Measurements from ENCODE around the gene FYN.

DNA sequence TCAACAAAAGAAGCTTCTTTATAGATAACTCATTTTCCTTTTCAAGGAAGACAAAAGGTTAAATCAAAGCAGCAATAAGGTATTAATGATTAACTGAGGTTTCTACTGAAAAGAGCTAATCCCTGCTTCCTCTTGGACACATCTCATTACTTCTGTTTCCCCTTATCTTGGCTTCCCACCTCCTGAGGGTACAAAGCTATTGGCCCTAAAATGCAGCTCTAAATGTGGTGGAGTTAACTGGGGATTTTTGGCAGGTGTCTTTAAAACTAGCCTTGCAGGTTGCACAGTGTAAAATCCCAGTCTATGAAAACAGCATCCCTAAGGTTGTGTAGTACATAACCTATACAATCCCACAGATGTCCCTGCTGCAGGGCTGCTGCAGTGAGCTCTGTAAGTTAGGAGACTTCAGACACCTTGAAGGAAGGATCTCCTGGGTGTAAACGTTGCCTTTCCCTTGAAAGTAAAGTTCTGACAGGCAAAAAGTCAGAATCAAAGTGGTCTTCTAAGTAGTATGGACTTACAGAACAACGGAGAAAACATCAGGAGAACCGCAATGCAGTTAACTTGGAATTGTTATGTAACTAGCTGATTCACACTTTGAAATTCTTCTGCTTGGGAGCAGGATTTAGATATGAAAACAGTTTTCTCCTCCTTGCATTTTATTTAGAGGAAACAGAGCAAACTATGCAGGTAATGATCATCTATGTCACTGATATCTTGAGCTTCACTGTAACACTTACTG lies 195.8 kb downstream of the FYN start:
- no peak for TF ChIP-seq POLR2A (IDR thresholded peaks at IDR 0.05; ENCODE audit: low read depth, low read length)
- no peak for TF ChIP-seq POLR2AphosphoS5 (IDR thresholded peaks at IDR 0.05; ENCODE audit: low read depth, low read length)
